H1 (cell line): ENCODE measurements around the gene GARNL3. TPM values are rescaled to one million over a fixed set of nuclear protein-coding genes. Genes with fewer than 3 reads are reported as not detected.
A peak's percentile ranks its signal among the peaks of the same experiment; 100 is the strongest.

Source experiments
- CTCF ChIA-PET: fragments of 300-600 bp; sonication (Branson Sonifier 250); formaldehyde crosslinking; loops from one replicate; lab custom pipeline; 2021; ENCODE audit not compliant: partially characterized antibody; lab: Charles Lee
- POLR2A ChIA-PET: fragments of 300-600 bp; sonication (Branson Sonifier 250); formaldehyde crosslinking; loops from one replicate; lab custom pipeline; 2021; ENCODE audit warnings: inconsistent platforms; ENCODE audit not compliant: partially characterized antibody; lab: Charles Lee
- DNase-seq, 2 experiments: peaks; one replicate each; pipeline versions ENCODE4 v3.0.0 to v3.0.0-alpha.2; 2010 to 2022; ENCODE audit warnings: low spot score in 2 of 2, low read depth in 1 of 2, mixed read lengths in 1 of 2
- FAIRE-seq: peaks from 2 replicates; lab custom pipeline; 2011; peaks lifted over from hg19 to GRCh38; lab: Jason Lieb, UNC
- H2AFZ ChIP-seq: 2 replicates; pipeline ENCODE4 v1.8.1; 2012; ENCODE audit warnings: low read length, inconsistent platforms
- H2AK5ac ChIP-seq: 2 replicates; pipeline ENCODE4 v1.6.1; 2013; ENCODE audit warnings: low read depth, low read length
- H2BK120ac ChIP-seq: replicated peaks from 2 replicates; pipeline ENCODE3; 2013; ENCODE audit warnings: low read depth, low read length, inconsistent platforms
- H2BK12ac ChIP-seq: 2 replicates; pipeline ENCODE4 v1.6.1; 2013; ENCODE audit warnings: low read depth, low read length
- H2BK15ac ChIP-seq: 2 replicates; pipeline ENCODE4 v1.6.1; 2013; ENCODE audit warnings: low read length
- H2BK20ac ChIP-seq: 2 replicates; pipeline ENCODE4 v1.6.1; 2013; ENCODE audit warnings: low read length
- H2BK5ac ChIP-seq: 2 replicates; pipeline ENCODE4 v1.6.1; 2013; ENCODE audit warnings: low read depth, low read length
- H3K14ac ChIP-seq: 2 replicates; pipeline ENCODE4 v1.6.1; 2013; ENCODE audit warnings: inconsistent platforms; ENCODE audit not compliant: insufficient read length
- H3K18ac ChIP-seq: 2 replicates; pipeline ENCODE4 v1.6.1; 2013; ENCODE audit warnings: low read length; ENCODE audit errors: extremely low read depth
- H3K23ac ChIP-seq: 2 replicates; pipeline ENCODE4 v1.6.1; 2013; ENCODE audit warnings: inconsistent platforms; ENCODE audit not compliant: insufficient read length
- H3K23me2 ChIP-seq: 2 replicates; pipeline ENCODE4 v1.6.1; 2013; ENCODE audit warnings: low read depth, low read length
- H3K27ac ChIP-seq: 2 replicates; pipeline ENCODE4 v1.6.1; 2011; ENCODE audit warnings: low read depth, low read length, inconsistent platforms
- H3K27me3 ChIP-seq, 4 experiments: replicated peaks in 1 of 4; 1 replicate in 1 of 4; 2 replicates in 3 of 4; pipeline versions ENCODE4 v1.6.1 to v1.8.1; 2011 to 2013; ENCODE audit warnings: low read length in 3 of 4, mild to moderate bottlenecking in 3 of 4, inconsistent platforms in 2 of 4, mixed read lengths in 2 of 4, moderate library complexity in 1 of 4; ENCODE audit not compliant: control insufficient read depth in 3 of 4, insufficient read depth in 3 of 4; ENCODE audit errors: extremely low read depth in 1 of 4
- H3K36me3 ChIP-seq, 4 experiments: 2 replicates each; pipeline versions ENCODE4 v1.6.1 to v1.8.1; 2011 to 2013; ENCODE audit warnings: mild to moderate bottlenecking in 4 of 4, low read length in 3 of 4, moderate library complexity in 2 of 4, control low read depth in 1 of 4, inconsistent platforms in 1 of 4; ENCODE audit not compliant: insufficient read depth in 4 of 4, control insufficient read depth in 2 of 4
- H3K4ac ChIP-seq: replicated peaks from 2 replicates; pipeline ENCODE3; 2013; ENCODE audit warnings: low read length, low read depth, mixed read lengths, inconsistent platforms; ENCODE audit not compliant: insufficient read length
- H3K4me1 ChIP-seq, 4 experiments: replicated peaks in 1 of 4; 1 replicate in 1 of 4; 2 replicates in 3 of 4; pipeline versions ENCODE4 v1.6.1 to v1.8.1; 2011 to 2013; ENCODE audit warnings: low read length in 3 of 4, inconsistent platforms in 2 of 4, mixed read lengths in 1 of 4; ENCODE audit not compliant: insufficient read depth in 4 of 4, control insufficient read depth in 3 of 4
- H3K4me2 ChIP-seq, 2 experiments: 2 replicates each; pipeline versions ENCODE4 v1.6.1 to v1.8.1; 2011 to 2013; ENCODE audit warnings: low read depth in 2 of 2, low read length in 2 of 2, control low read depth in 1 of 2, inconsistent platforms in 1 of 2, mild to moderate bottlenecking in 1 of 2; ENCODE audit not compliant: insufficient read depth in 1 of 2
- H3K4me3 ChIP-seq, 4 experiments: fragments of 200-600, 300-600 bp in 1 of 4; sonication (generic), shearing (Covaris generic), sonication (Bioruptor Twin) in 1 of 4; 2 replicates each; pipeline versions ENCODE4 v1.5.1 to v1.8.1; 2011 to 2016; ENCODE audit warnings: low read length in 4 of 4, low read depth in 3 of 4, control low read depth in 2 of 4, inconsistent platforms in 2 of 4, mild to moderate bottlenecking in 2 of 4, mixed read lengths in 1 of 4, moderate library complexity in 1 of 4; ENCODE audit not compliant: insufficient read depth in 2 of 4; ENCODE audit errors: extremely low read depth in 1 of 4
- H3K56ac ChIP-seq: replicated peaks from 2 replicates; pipeline ENCODE3; 2013; ENCODE audit warnings: low read depth, mild to moderate bottlenecking, mixed read lengths, low read length, inconsistent platforms; ENCODE audit not compliant: insufficient read length
- H3K79me1 ChIP-seq: 2 replicates; pipeline ENCODE4 v1.6.1; 2013; ENCODE audit warnings: low read depth, low read length, control low read depth
- H3K79me2 ChIP-seq, 2 experiments: 2 replicates each; pipeline versions ENCODE4 v1.6.1 to v1.8.1; 2012 to 2013; ENCODE audit warnings: low read length in 2 of 2, mild to moderate bottlenecking in 2 of 2, inconsistent platforms in 1 of 2; ENCODE audit not compliant: insufficient read depth in 2 of 2, control insufficient read depth in 1 of 2
- H3K9ac ChIP-seq, 4 experiments: replicated peaks in 1 of 4; 1 replicate in 1 of 4; 2 replicates in 3 of 4; pipeline versions ENCODE4 v1.6.1 to v1.8.1; 2011 to 2013; ENCODE audit warnings: low read depth in 3 of 4, low read length in 3 of 4, control low read depth in 2 of 4, mild to moderate bottlenecking in 2 of 4, moderate library complexity in 2 of 4, inconsistent platforms in 1 of 4; ENCODE audit errors: extremely low read depth in 1 of 4
- H3K9me3 ChIP-seq, 2 experiments: 2 replicates each; pipeline versions ENCODE4 v1.6.1 to v1.8.1; 2012 to 2013; ENCODE audit warnings: mild to moderate bottlenecking in 2 of 2, moderate library complexity in 2 of 2, control low read depth in 1 of 2, inconsistent platforms in 1 of 2, low read depth in 1 of 2, low read length in 1 of 2, mixed read lengths in 1 of 2; ENCODE audit not compliant: insufficient read depth in 2 of 2
- H4K20me1 ChIP-seq, 2 experiments: replicated peaks in 1 of 2; 2 replicates each; pipeline versions ENCODE3 to v1.8.1; 2011 to 2013; ENCODE audit warnings: inconsistent platforms in 2 of 2, low read length in 2 of 2, mild to moderate bottlenecking in 1 of 2; ENCODE audit not compliant: insufficient read depth in 2 of 2, control insufficient read depth in 1 of 2
- H4K5ac ChIP-seq: 2 replicates; pipeline ENCODE4 v1.6.1; 2013; ENCODE audit warnings: low read length, low read depth, mixed read lengths, inconsistent platforms; ENCODE audit not compliant: insufficient read length
- H4K8ac ChIP-seq: 2 replicates; pipeline ENCODE4 v1.8.0; 2013; ENCODE audit warnings: mild to moderate bottlenecking, moderate library complexity, low read length, inconsistent platforms; ENCODE audit not compliant: insufficient read depth; ENCODE audit errors: extremely low read depth
- H4K91ac ChIP-seq: replicated peaks from 2 replicates; pipeline ENCODE3; 2013; ENCODE audit warnings: low read length, mixed read lengths, inconsistent platforms; ENCODE audit not compliant: insufficient read length
- CEBPB ChIP-seq: IDR thresholded peaks from 2 replicates; pipeline ENCODE4 v1.6.1; 2012; ENCODE audit warnings: low read depth, low read length
- SAP30 ChIP-seq: fragments of 300-600 bp; sonication (generic); IDR thresholded peaks from 2 replicates; pipeline ENCODE4 v1.7.1; 2012; ENCODE audit warnings: low read length, moderate library complexity, mild to moderate bottlenecking, inconsistent platforms; ENCODE audit not compliant: insufficient read depth, insufficient replicate concordance
- WGBS, 2 experiments: shearing (Covaris generic) in 1 of 2; methylation state at CpG; one replicate each; pipeline versions ENCODE4 v1.1.6 to v1.1.7; 2013 to 2015; ENCODE audit warnings: low lambda C conversion rate in 2 of 2, mixed read lengths in 2 of 2, inconsistent platforms in 1 of 2, low coverage in 1 of 2, missing lambda C conversion rate in 1 of 2; ENCODE audit not compliant: insufficient replicate concordance in 2 of 2, insufficient coverage in 1 of 2, insufficient read length in 1 of 2; ENCODE audit errors: extremely low coverage in 1 of 2, missing lambda C conversion rate in 1 of 2; 5-methylcytosine and 5-hydroxymethylcytosine counted together
- polyA plus RNA-seq, 7 experiments: library from polyadenylated mRNA; depleted of rRNA in 3 of 7; stranded (reverse) in 5 of 7; unstranded in 2 of 7; fragments of >200 nt in 5 of 7; fragments of 200-250 nt in 2 of 7; gene quantifications; 1 replicate in 5 of 7; 2 replicates in 1 of 7; 4 replicates in 1 of 7; pipeline versions ENCODE4 v1.2.1 to v1.2.3, GENCODE V29; 2011 to 2013; ENCODE audit warnings: missing spikeins in 2 of 7, mixed read lengths in 2 of 7
- total RNA-seq: library from RNA; stranded (reverse); fragmentation: NEBNext Ultra II Directional; extraction: Animal tissue kit (Norgen Biotek cat#: 25700); gene quantifications from 2 replicates; pipeline ENCODE4 v1.2.1, GENCODE V29; 2021

Gene GARNL3
- total and polyA plus RNA-seq, 2 of the 8 experiments (the other 6 are each of a cell fraction or from before 2014, with no cell fraction given) = 6.5 to 18.3 TPM

- no peak for FAIRE-seq
- H3K56ac ChIP-seq = no peak overlapping the region
- CTCF ChIA-PET = no interaction called here
Observed at GRCh38 chr9:127229691-127230417, 34.7 kb upstream of the GARNL3 start.

More at GRCh38 chr9:127229691-127230417, 34.7 kb upstream of the GARNL3 start:
- Histone ChIP-seq H3K27ac (no peak overlapping the region), H2BK20ac (no peak overlapping the region), H2BK12ac (no peak overlapping the region), H3K23me2 (peaks cover 6% of the 10 kb centered on the region), H4K8ac (no peak overlapping the region), H3K9me3 (no peaks in the 10 kb centered on the region), H2BK120ac (no peak overlapping the region), H3K79me1 (no peaks in the 10 kb centered on the region), H2BK5ac (no peak overlapping the region), H3K4me1 (peaks cover 0 to 8% (median 6%) of the 10 kb centered on the region in 4 experiments; a peak in 4 of 7 replicates), H4K91ac (no peak overlapping the region), H4K5ac (no peak overlapping the region), H3K4me2 (no peak overlapping the region), H3K23ac (no peak overlapping the region), H3K4me3 (no peak overlapping the region), H3K14ac (no peak overlapping the region), H3K36me3 (no peaks in the 10 kb centered on the region), H4K20me1 (peaks cover 2 to 4% of the 10 kb centered on the region in 2 experiments), H2BK15ac (no peak overlapping the region), H3K4ac (no peak overlapping the region), H3K27me3 (peaks cover 2 to 13% (median 11%) of the 10 kb centered on the region in 4 experiments; a peak in 6 of 7 replicates), H3K79me2 (no peaks in the 10 kb centered on the region), H2AFZ (no peak overlapping the region), H3K9ac (no peak overlapping the region), H2AK5ac (no peak overlapping the region), H3K18ac (no peak overlapping the region)
- 76% methylated on average over 4 of the region's 4 CpGs; no CpG with 5 or more reads in 1 of the 2 experiments for WGBS, 2 experiments
- no peak for DNase-seq
- POLR2A ChIA-PET = interaction anchor here (1.2 to 1.6 kb wide), 2 partner anchors 9 to 23 kb away, joined by 3 to 6 read pairs; no protein-coding TSS in a partner anchor
- TF ChIP-seq SAP30 (no peak), CEBPB (peak; percentile 79)
